Mucosa of descending colon (tissue), 3 donors: ENCODE results near the gene FBXL13. TPM values are rescaled to one million over a fixed set of nuclear protein-coding genes. Genes with fewer than 3 reads are reported as not detected.

ENCODE experiments used
- ATAC-seq: fragments of 200-7000 bp; cut with Tn5 transposase; one replicate; pipeline ENCODE4 v1.9.1; 2020; ENCODE audit warnings: mild to moderate bottlenecking, moderate library complexity
- DNase-seq, 3 donors: peaks; one replicate each; pipeline ENCODE4 v3.0.0-alpha.2; 2020
- H3K36me3 ChIP-seq: fragments of 200-600 bp; one replicate; pipeline ENCODE4 v1.8.0; 2021; ENCODE audit warnings: low read depth, mild to moderate bottlenecking
- H3K4me1 ChIP-seq: fragments of 200-600 bp; one replicate; pipeline ENCODE4 v1.8.0; 2021; ENCODE audit warnings: low read depth, mild to moderate bottlenecking
- H3K4me3 ChIP-seq: fragments of 200-600 bp; one replicate; pipeline ENCODE4 v1.8.0; 2021; ENCODE audit warnings: mild to moderate bottlenecking
- H3K9me3 ChIP-seq: fragments of 200-600 bp; one replicate; pipeline ENCODE4 v1.8.0; 2021; ENCODE audit warnings: mild to moderate bottlenecking
- CTCF ChIP-seq: fragments of 200-600 bp; IDR thresholded peaks from one replicate; pipeline ENCODE4 v1.8.0; 2022; ENCODE audit warnings: antibody characterized with exemption, mild to moderate bottlenecking
- intact Hi-C, 2 donors: fragments of 100-400 bp; cut with DNase I in 1 of 2; cut with micrococcal nuclease in 1 of 2; formaldehyde crosslinking; loops; one replicate each; pipeline versions ENCODE4 v1.11.0 to v1.11.1; 2022; cut with DNase I, micrococcal nuclease
- total RNA-seq, 3 donors: library from RNA; stranded (reverse); fragmentation: NEBNext Ultra II Directional in 2 of 3; extraction: Animal tissue kit (Norgen Biotek cat#: 25700) in 2 of 3; gene quantifications; one replicate each; pipeline versions ENCODE4 v1.2.1 to v1.2.4, GENCODE V29; 2021 to 2023
- donor health status: DM: no; HTN: no; CAD: no; lungs with moderate emphysema.
- donor health status: DM: no; HTN: no; CAD: no.
- donor health status: DM: no; HTN: yes; CAD: no.

Gene FBXL13
- total RNA-seq, 3 donors from 2014 or later, result 0.65 to 1.8 (median 0.78) TPM

GRCh38 chr7:102993718-102994029, 80.9 kb downstream of the FBXL13 start:
- no peak for TF ChIP-seq CTCF
- H3K4me1 ChIP-seq, result peaks cover 22% of the 10 kb centered on the region
- H3K9me3 ChIP-seq, result no peaks in the 10 kb centered on the region
- DNase-seq (no peak), ATAC-seq (no peak)
- no peak overlapping the region for H3K4me3 ChIP-seq
- H3K36me3 ChIP-seq, result no peaks in the 10 kb centered on the region
- intact Hi-C loops, result no loop called here

- peak; percentile 89 for ATAC-seq
- no peaks in the 10 kb centered on the region for H3K9me3 ChIP-seq
- no peak for TF ChIP-seq CTCF
- peak in 1 of 3 donors; percentile 41 for DNase-seq
- H3K4me1 ChIP-seq, result peaks cover 22% of the 10 kb centered on the region
- no peaks in the 10 kb centered on the region for H3K36me3 ChIP-seq
- no peak overlapping the region for H3K4me3 ChIP-seq
- intact Hi-C loops, result no loop called here
Measured at GRCh38 chr7:102992938-102993717, 81.5 kb downstream of the FBXL13 start.

GRCh38 chr7:102992509-102992937, 82.1 kb downstream of the FBXL13 start:
- no peaks in the 10 kb centered on the region for H3K9me3 ChIP-seq
- H3K4me3 ChIP-seq, result no peak overlapping the region
- no peak for DNase-seq
- TF ChIP-seq CTCF, result no peak
- H3K4me1 ChIP-seq, result peaks cover 22% of the 10 kb centered on the region
- ATAC-seq, result no peak
- H3K36me3 ChIP-seq, result no peaks in the 10 kb centered on the region
- intact Hi-C loops, result no loop called here

- Histone ChIP-seq H3K36me3 (no peaks in the 10 kb centered on the region), H3K4me3 (no peak overlapping the region), H3K4me1 (peaks cover 22% of the 10 kb centered on the region), H3K9me3 (no peaks in the 10 kb centered on the region)
- intact Hi-C loops, result no loop called here
- TF ChIP-seq CTCF, result no peak
- DNase-seq (peak in 1 of 3 donors; percentile 55), ATAC-seq (peak; percentile 91)
Measured at GRCh38 chr7:102991540-102992214, 82.9 kb downstream of the FBXL13 start.

GRCh38 chr7:102991077-102991539, 83.5 kb downstream of the FBXL13 start:
- Histone ChIP-seq H3K9me3 (no peaks in the 10 kb centered on the region), H3K36me3 (no peaks in the 10 kb centered on the region), H3K4me3 (no peak overlapping the region), H3K4me1 (peaks cover 22% of the 10 kb centered on the region)
- DNase-seq (no peak), ATAC-seq (no peak)
- intact Hi-C loops, result no loop called here
- no peak for TF ChIP-seq CTCF
